GM19452 (cell line): ENCODE measurements around the gene TCP11L2.
"Not testable (repeated sequence)": the region's sequence is repeated elsewhere in the genome, so short reads cannot be mapped to it uniquely, and the experiment has no call there.

Experiments
- ATAC-seq: cut with Tn5 transposase; IDR thresholded peaks from one replicate; pipeline ENCODE4 v1.9.1; 2021; ENCODE audit not compliant: unreplicated experiment

The TCP11L2 gene

DNA sequence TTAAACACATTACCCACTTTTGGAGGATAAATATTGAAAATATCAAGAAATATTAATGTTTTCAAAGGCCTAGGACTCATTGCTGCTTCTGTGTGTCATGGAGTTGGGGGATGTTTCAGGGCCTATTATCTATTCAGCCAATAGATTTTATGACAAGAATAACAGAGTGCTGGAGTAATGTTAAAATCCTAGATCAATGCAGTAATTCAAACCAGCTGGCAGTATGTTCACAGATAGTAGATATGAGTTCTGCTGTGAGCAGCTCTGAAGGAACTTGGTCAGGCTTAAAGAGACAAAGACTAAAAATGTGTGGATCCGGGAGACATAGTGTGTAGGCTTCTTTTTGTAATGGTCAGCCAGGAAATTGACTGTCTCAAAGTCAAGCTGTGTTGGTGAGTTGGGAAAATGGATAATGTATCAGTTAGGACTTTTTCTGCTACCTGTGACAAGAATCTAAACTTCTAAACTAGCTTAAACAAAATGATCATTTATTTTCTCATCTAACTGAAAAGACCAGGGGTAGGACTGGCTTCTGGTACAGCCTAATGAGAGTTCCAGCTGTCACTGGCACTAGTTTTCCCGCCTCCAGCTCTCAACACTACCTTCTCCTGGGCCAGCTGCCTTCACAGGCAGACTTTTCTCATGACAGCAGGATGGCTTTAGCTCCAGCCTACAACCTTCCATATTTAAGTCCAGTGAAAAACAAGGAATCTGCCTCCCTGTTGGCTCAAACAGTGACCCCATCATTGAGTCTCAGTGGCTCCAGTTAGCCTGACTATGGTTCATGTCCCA lies 38.7 kb downstream of the TCP11L2 start:
- ATAC-seq: no peak

DNA sequence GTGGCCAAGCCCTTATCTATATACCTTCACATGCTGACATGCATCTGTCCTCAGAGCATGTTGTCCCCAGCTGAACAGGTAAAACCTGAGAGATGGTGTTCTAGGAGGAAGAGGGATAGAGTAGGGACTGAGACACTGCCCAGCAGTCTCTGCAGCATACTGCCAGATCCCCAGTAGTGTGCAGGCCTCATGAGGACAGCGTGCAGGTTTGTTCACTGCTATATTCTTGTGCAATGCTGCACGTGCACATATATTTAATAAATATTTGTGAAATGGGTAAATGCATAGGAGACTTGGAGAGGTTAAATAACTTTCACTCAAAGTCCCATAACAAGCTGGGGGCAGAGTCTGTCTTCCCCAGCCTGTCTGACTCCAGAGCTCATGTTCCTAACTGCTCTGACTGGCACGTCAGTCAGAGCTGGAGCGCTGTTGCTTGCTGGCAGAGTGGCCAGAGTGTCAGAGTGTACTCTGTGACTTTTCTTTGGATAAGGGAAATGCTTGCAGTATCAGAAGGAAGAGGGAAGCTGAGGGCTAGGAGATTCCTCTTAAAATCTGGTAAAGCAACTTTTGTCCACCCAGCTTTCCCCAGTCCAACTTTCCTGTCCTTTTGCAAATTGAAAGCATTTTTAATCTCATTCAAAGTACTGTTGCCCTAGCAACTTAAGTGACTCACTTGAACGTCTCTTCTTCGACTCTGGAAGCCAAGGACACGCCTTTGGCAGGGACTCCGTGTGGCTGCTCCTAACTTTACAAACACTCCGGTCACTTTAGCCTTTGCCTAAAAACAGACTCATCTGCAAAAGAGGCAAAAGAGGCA lies 40.1 kb downstream of the TCP11L2 start:
- no peak for ATAC-seq

DNA sequence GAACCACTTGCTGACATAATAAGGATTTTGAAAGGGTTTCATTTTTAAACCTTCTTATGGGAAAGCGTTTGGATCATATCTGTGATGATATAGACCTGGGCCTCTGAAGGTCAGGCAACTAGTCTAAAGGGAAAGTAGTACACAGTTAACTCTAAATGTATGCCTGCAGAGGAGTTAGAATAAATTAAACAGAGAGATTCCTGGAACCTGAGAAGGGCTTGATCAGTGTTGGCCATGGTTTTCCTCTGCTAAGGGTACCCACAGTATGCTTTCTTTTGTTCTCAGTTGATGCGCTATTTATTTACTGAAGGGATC lies 40.6 kb downstream of the TCP11L2 start:
- ATAC-seq: no peak

DNA sequence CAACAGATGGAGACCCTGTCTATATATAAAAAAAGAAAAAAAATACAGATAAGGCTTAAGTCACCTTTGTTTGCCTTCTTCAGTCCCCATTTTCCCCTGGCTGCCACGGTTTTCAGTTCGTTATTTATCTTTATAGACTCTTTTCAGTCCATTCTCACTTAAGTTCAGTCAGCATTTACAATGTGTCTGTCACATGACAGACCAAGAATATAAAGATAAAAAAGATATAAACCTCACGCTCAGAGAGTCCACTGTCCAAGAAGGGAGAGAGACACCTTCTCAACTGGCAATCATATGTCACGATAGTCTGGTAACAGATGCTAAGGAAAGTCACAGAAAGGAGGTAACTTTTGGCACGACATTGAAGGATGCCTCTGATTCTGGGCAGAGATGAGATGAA lies 41.6 kb downstream of the TCP11L2 start:
- no peak for ATAC-seq

DNA sequence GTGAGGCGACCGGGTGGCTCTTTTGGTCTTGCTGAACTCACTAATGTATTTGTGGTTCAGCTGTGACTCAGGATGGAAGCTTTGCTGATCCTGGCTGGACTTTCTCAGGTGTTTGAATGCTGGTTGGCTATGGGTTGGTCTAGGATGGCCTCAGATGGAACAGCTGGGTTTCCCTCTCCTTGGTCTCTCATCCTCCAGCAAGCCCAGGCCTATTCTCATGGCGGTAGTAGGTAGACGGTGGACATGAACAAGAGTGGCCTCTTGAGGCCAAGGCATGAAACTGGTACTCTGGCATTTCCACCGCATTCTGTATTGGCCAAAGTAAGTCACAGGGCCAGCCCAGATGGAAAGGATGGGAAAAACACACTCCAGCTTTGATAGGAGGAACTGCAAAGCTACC lies 43.2 kb downstream of the TCP11L2 start:
- no peak for ATAC-seq

DNA sequence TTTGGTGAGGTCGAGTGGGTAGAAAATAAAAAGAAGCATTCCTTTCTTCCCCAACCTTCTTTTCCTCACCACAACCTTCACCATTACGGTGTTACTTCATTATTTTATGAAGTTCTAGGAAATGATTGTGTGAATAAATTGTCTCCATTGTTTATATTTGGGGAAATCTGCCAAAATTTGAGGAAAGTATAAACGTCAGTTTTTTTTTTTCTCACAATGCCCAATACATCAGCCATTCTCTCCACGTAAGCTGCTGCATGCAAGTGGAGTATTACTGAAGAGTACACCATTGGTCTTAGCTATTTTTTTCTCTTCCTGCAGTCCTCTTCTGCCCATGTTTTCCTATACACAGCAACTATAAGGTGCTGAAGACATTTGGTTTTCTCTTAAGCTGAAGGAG lies 45.9 kb downstream of the TCP11L2 start:
- ATAC-seq: no peak

DNA sequence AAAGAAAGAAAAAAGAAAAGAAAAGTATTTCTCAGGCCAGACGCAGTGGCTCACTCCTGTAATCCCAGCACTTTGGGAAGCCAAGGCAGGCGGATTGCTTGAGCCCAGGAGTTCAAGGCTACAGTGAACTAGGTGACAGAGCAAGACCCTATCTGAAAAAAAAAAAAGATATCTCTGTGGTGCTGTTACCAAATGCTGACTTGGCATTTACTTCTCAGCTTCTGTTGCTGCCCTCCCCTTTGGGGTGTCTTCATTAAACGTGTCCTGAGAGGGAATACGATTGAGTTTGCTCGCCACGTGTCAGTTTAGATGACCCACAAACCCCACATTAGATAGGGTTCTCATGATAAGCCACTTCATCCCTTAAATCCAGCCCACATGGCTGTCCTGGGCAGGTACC lies 50.6 kb downstream of the TCP11L2 start:
- ATAC-seq: no peak

DNA sequence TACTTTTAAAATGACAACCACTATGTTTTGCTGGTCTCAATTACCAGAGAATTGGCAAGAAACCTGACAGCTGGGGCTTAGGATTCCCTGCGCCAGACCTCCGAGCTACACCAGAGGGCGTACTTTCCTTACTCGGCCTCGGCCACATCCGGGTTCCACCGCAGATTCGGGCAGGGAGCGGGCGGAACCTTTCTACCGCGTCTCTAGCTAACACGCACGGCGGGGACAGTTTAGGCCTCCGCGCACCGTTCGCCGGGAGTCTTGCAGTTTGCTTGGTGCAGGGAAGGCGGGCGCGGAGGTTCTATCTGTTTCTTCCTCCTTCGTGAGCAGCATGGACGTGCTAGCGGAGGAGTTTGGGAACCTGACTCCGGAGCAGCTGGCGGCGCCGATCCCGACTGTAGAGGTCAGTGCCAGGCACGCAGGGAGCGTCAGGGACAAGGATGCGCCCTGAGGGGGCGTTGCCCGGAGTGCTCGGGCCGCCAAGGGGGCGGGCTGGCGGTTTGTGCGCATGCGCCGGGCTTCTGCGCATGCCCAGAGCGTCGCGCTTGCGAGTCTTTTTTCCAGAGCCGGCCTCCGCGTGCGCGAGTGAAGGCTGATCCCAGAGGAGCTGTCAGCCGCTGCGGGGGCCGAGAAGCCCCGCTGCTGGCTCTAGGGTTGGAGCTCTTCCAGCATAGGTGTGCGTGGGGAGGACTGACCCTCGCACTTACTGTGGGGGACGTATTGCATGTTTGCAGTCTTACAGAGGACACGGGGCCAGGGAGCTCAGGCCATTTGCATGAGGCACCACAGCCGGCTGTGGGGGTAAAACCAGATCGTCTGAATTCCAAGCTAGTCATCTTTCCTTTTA lies 55.2 kb downstream of the TCP11L2 start, which contains the start of gene POLR3B:
POLR3B (plus strand) TSS at position 200 of the 847 bp plus-strand sequence; CDS start at position 332, 132 bp downstream.
- ATAC-seq: peak; percentile 82

DNA sequence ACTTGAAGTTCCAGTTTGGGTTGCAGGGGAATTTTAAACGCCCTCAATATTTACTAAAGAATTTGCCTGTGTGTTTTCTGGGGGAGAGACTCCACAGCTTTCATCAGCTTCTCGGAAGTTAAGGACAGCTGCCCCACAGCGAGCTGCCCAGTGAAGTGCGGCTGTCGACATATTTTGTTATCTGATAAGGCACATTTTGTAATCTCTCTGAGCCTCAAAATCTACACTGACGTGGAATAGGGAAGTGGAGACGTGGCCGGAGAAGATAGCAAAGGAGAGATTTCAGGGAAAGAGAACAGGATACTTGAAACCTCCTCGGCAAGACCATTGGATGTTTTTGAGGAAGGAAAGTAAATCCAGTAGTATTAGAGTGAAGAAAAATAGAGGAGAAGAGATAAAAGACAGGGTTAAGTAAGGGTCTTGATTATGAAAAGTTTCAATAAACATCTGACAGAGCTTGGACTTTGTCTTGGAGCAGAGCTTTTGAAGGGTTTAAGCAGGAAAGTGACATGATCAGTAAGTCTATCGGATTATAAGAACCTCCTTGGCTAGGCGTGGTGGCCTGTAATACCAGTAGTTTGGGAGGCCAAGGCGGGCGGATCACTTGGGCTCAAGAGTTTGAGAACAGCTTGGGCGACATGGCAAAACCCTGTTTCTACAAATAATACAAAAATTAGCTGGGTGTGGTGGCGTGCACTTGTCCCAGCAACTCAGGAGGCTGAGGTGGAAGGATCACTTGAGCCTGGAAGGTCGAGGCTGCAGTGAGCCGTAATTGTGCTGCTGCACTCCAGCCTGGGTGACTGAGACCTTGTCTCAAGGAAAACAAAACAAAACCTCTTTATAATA lies 56.1 kb downstream of the TCP11L2 start:
- ATAC-seq: peak; percentile 16

DNA sequence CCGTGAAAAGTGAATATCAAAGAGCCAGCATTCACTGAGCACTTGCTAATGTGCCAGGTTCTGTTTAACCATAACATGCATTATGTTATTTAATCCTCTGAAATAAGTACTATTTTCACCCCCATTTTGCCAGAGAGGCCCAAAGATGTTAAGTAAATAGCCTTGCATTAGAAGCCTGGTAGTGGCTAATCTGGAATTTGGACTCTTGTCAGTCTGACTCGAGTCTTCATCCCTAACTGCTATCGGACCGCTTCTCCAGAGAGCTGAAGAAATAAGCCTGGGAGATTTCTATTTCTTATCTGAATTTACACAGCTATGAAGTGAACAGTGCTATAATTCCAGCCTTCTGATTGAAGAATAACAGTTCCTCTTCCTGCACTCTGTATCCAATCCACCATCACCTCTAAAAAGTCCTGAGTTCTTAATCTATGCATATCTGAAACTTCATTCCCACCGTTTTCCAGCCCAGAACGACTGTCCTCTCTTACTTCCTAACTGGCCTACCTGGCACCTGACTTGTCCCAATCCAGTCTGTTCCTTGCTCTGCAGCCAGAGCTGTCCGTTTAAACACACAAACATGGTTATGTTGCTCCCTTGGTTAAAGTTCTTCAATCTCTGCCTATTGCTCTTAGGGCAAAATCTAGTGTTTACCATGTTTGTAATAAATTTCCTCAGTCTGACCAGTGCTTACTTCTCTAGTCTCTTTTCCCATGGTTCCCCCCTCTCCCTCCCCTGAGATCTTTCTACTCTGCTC lies 57.3 kb downstream of the TCP11L2 start:
- no peak for ATAC-seq

DNA sequence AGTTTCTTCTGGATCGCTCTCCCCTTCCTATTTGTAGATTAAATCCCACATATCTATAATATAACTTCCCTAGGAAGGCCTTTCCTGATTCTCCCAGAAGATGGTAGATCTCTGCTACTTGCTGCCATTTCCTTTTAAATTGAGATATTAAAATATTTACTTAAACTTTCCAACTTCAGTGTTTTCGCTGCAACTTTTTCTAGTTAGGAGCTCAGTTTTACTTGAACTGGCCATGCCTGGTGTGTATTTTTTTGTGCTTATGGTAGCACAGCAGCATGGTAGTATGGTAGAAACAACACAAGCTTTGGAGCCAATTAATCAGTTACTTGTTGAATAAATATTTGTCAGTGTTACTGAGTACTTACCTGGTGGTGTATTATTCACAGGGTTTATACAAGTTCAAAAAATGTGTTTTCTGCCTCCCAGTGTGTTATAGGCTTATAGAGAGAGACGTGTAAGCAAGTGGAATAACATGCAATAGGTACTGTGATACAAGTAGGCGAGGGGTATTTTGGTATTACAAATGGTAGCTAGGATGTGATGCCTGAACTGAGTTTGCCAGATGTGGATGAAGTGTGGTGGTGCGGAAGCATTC lies 58.0 kb downstream of the TCP11L2 start:
- no peak for ATAC-seq

DNA sequence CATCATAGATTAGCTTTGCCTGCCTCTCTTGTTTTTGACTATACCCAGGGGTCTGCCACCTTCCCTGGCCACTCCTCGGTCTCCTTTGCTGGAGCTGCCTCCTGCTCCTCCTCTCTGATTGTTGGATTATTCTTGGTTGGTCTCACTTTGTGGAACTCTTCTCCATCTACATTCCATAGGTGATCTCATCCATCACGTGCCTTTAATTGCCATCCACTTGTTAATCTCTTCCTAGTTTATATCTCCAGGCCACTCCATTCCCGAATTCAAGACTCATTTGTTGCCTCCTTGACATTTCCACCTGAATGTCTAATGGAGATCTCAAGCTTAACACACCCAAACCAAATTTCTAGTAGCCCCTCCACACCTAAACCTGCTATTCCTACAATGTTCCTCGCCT lies 60.4 kb downstream of the TCP11L2 start:
- no peak for ATAC-seq

DNA sequence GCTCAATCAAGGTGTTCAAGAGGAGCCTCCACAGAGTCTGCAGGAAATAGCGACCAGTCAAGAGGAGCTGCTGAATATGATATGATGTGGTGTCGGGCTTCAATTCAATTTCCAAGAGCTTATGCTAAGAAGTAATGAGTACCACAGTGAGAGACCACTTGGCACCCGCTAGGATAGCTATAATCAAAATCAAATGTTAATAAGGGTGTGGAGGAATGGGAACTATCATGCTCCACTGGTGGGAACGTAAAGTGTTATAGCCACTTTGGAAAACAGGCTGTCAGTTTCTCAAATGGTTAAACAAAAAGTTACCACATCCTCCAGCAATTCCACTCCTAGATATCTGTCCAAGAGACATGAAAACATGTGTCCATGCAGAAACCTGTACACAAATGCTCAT lies 61.7 kb downstream of the TCP11L2 start:
- no peak for ATAC-seq

DNA sequence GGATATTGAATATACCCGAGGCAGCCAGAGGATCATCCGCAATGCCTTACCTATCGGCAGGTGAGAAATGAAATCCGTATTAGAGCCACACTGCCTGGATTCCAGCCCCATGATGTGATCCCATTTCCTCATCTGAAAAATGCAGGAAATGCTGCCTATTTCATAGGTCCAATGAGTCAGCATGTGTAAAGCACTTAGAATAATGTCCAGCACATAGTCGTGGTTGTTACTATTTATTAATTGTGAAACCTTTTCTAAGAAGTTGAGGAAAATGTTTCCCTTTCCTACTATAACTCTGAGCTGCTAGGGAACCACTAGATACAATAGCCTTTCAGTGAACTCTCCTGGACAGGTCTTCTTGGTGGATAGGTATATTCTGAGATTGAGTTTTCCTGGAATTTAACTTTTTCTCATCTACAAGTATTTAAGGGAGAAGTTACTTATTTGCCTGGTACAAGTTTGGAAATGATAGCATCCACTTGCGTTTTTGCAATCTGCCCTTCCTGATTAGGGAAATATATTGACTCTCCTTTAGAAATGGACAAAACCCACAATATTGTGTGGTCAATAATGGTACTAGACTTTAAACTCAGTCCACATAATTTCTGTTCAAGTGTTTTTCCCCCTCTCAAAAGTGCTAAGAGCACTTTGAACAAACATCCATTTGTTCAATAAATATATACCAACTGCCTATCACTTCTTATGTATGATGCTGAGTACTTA lies 67.3 kb downstream of the TCP11L2 start:
- no peak for ATAC-seq

DNA sequence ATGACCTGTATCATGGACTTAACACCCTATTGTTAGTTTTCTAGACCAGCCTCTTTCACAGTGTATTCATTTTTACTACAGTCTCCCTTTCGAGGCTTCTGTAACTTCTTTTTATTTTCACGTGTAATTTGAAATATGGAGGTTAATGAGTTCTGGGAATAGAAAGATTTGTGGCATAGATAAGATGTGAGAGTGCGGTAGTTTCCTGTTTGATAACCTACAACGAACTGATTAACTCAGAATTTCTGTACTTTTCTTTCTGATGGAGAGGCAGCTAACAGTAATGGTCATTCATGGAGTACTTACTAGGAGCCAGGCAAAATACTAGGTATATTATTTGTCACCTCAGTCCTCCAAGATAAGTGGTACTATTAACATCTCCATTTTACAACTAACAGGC lies 76.3 kb downstream of the TCP11L2 start:
- ATAC-seq: no peak

DNA sequence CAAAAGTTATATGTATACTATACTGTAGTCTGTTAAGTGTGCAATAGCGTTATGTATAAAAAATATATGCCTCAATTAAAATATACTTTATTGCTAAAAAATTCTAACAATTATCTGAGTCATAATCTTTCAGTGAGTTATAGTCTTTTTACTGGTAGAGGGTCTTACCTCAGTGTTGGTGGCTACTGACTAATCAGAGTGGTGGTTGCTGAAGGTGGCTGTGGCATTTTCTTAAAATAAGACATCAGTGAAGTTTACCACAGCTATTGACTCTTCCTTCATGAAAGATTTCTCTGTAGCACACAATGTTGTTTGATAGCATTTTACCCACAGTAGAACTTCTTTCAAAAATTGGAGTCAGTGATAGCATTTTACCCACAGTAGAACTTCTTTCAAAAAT lies 78.4 kb downstream of the TCP11L2 start:
- ATAC-seq: no peak

DNA sequence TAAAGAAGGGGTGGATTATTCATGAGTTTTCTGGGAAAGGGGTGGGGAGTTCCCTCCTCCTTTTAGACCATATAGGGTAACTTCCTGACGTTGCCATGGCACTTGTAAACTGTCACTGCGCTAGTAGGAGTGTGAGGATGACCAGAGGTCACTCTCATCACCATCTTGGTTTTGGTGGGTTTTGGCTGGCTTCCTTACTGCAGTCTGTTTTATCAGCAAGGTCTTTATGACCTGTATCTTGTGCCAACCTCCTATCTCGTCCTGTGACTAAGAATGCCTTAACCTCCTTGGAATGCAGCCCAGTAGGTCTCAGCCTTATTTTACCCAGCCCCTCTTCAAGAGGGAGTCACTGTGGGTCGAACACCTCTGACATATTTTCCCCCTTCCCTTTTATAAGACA lies 79.3 kb downstream of the TCP11L2 start:
- not testable (repeated sequence) for ATAC-seq

DNA sequence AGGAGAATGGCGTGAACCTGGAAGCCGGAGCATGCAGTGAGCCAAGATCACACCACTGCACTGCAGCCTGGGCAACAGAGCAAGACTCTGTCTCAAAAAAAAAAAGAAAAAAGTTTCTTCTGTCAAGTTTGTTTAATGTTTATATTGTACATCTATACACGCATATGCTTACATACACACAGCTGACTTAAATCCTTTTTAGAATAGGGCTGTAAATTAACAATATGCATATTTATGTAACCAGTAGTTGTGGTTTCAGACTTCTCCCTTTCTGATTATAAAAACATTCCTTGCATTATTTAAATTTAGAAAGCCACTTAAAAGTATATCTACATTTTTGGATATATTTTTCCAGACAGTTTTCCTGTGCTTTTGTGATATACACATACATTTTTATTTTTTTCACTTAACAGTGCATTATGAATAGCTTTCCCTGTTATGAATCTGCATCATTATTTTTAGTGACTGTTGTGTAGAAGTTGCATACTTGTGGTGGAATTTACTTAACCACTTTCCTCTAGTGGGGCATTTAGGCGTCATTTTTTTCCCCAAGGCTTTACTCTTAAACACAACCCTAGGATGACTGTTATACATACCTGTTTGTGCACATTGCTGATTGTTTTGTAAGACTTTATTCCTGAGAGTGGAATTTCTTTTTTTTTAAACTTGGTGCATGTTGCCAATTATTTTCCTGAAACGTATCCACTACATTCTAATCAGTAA lies 84.4 kb downstream of the TCP11L2 start:
- ATAC-seq: no peak
